Right lobe of liver (tissue), 6 donors: Measurements from ENCODE around the gene H6PD. TPM values are rescaled to one million over a fixed set of nuclear protein-coding genes. Genes with fewer than 3 reads are reported as not detected.

Experiments
- ATAC-seq, 4 donors: fragments of 200-7000 bp; cut with Tn5 transposase; one replicate each; pipeline ENCODE4 v1.9.1; 2020; ENCODE audit warnings: mild to moderate bottlenecking in 4 of 4, moderate library complexity in 4 of 4
- DNase-seq, 3 donors: peaks; one replicate each; pipeline ENCODE4 v3.0.0-alpha.2; 2020
- H3K27ac ChIP-seq, 3 donors: fragments of 200-600 bp; one replicate each; pipeline ENCODE4 v1.8.0; 2022
- H3K27me3 ChIP-seq, 2 donors: fragments of 200-600 bp; one replicate each; pipeline ENCODE4 v1.8.0; 2022
- H3K36me3 ChIP-seq, 4 donors: fragments of 200-600 bp; sonication (generic) in 1 of 4; one replicate each; pipeline versions ENCODE4 v1.5.1 to v1.8.0; 2017 to 2022; ENCODE audit warnings: control low read depth in 1 of 4
- H3K4me1 ChIP-seq, 4 donors: fragments of 200-600 bp; sonication (generic) in 1 of 4; one replicate each; pipeline versions ENCODE4 v1.5.1 to v1.8.0; 2017 to 2022; ENCODE audit warnings: control low read depth in 1 of 4
- H3K4me3 ChIP-seq, 3 donors: fragments of 200-600 bp; one replicate each; pipeline ENCODE4 v1.8.0; 2022
- H3K9me3 ChIP-seq, 4 donors: fragments of 200-600 bp; sonication (generic) in 1 of 4; one replicate each; pipeline versions ENCODE4 v1.5.1 to v1.8.0; 2017 to 2022; ENCODE audit warnings: control low read depth in 1 of 4
- CTCF ChIP-seq, 4 donors: fragments of 200-600 bp in 3 of 4; fragments of 450-650 bp in 1 of 4; IDR thresholded peaks; one replicate each; pipeline versions ENCODE4 v1.5.1 to v1.8.0; 2016 to 2022; ENCODE audit warnings: antibody characterized with exemption in 4 of 4, mild to moderate bottlenecking in 2 of 4
- POLR2A ChIP-seq: fragments of 450-650 bp; IDR thresholded peaks from one replicate; pipeline ENCODE4 v1.6.1; 2017; ENCODE audit warnings: antibody characterized with exemption, mild to moderate bottlenecking
- WGBS: methylation state at CpG from one replicate; pipeline ENCODE4 v1.1.6; 2018; ENCODE audit warnings: low coverage, low lambda C conversion rate; ENCODE audit not compliant: insufficient coverage; ENCODE audit errors: missing lambda C conversion rate; 5-methylcytosine and 5-hydroxymethylcytosine counted together
- intact Hi-C, 2 donors: fragments of 100-400 bp; cut with DNase I; formaldehyde crosslinking; loops; one replicate each; pipeline versions ENCODE4 v1.11.2 to v1.14.1; 2022
- total RNA-seq, 6 experiments: library from RNA; depleted of rRNA in 2 of 6; stranded (reverse); fragments of >200 nt in 2 of 6; fragmentation: NEBNext Ultra II Directional in 3 of 6; extraction: Animal tissue kit (Norgen Biotek cat#: 25700) in 3 of 6; gene quantifications; one replicate each; pipeline versions ENCODE4 v1.1.0 to v1.2.4, GENCODE V29; 2016 to 2023
- donor health status: DM: no; HTN: yes; CAD: no.
- donor health status: DM: no; HTN: no; CAD: no.
- donor health status: DM: no; HTN: no; CAD: no.
- donor health status: DM: no; HTN: yes; CAD: no.
- donor health status: DM: no; HTN: yes; CAD: no.

The H6PD gene
- total RNA-seq, 6 experiments from 2014 or later = 102 to 158 (median 120) TPM

- no peak overlapping the region for H3K27ac ChIP-seq
- H3K4me1 ChIP-seq = peaks cover 0 to 8% (median 0%) of the 10 kb centered on the region in 4 donors
- H3K9me3 ChIP-seq = no peaks in the 10 kb centered on the region
- no peak overlapping the region for H3K4me3 ChIP-seq
- H3K36me3 ChIP-seq = no peaks in the 10 kb centered on the region
- ATAC-seq (peak; percentile 71 to 77 (median 72)), DNase-seq (peak in 1 of 3 donors; percentile 62)
- no peaks in the 10 kb centered on the region for H3K27me3 ChIP-seq
- 45% methylated on average over 10 of the region's 11 CpGs for WGBS
- intact Hi-C loops = no loop called here
- TF ChIP-seq CTCF (IDR thresholded peaks at IDR 0.05) (no peak), POLR2A (no peak)
These were observed 31.0 kb upstream of the H6PD start for GRCh38 chr1:9203511-9203982.

- peak in 1 of 4 donors; percentile 30 for ATAC-seq
These were observed 30.3 kb upstream of the H6PD start for GRCh38 chr1:9204156-9204720.

GRCh38 chr1:9207086-9207485 is 27.5 kb upstream of the H6PD start:
- ATAC-seq (no peak), DNase-seq (no peak)
- peaks cover 0 to 8% (median 0%) of the 10 kb centered on the region in 4 donors for H3K4me1 ChIP-seq
- 73% methylated on average over 5 of the region's 5 CpGs for WGBS
- no peaks in the 10 kb centered on the region for H3K9me3 ChIP-seq
- intact Hi-C loops = no loop called here
- TF ChIP-seq CTCF (IDR thresholded peaks at IDR 0.05) = no peak
- TF ChIP-seq POLR2A = no peak
- no peak overlapping the region for H3K27ac ChIP-seq
- no peak overlapping the region for H3K4me3 ChIP-seq
- H3K27me3 ChIP-seq = no peaks in the 10 kb centered on the region
- no peaks in the 10 kb centered on the region for H3K36me3 ChIP-seq

More at GRCh38 chr1:9204156-9204720, 30.3 kb upstream of the H6PD start:
- DNase-seq = no peak
- Histone ChIP-seq H3K4me1 (peaks cover 0 to 8% (median 0%) of the 10 kb centered on the region in 4 donors), H3K9me3 (no peaks in the 10 kb centered on the region), H3K4me3 (no peak overlapping the region), H3K27ac (no peak overlapping the region), H3K27me3 (no peaks in the 10 kb centered on the region), H3K36me3 (no peaks in the 10 kb centered on the region)
- intact Hi-C loops = no loop called here
- WGBS = 53% methylated on average over 6 of the region's 7 CpGs
- TF ChIP-seq POLR2A (no peak), CTCF (IDR thresholded peaks at IDR 0.05) (no peak)

GRCh38 chr1:9207715-9208114 is 26.9 kb upstream of the H6PD start:
- no peak overlapping the region for H3K27ac ChIP-seq
- H3K4me1 ChIP-seq = peaks cover 0 to 8% (median 0%) of the 10 kb centered on the region in 4 donors
- DNase-seq = no peak
- WGBS = 80% methylated on average over 3 of the region's 5 CpGs
- H3K4me3 ChIP-seq = no peak overlapping the region
- no peaks in the 10 kb centered on the region for H3K36me3 ChIP-seq
- intact Hi-C loops = no loop called here
- TF ChIP-seq CTCF (IDR thresholded peaks at IDR 0.05) (no peak), POLR2A (no peak)
- ATAC-seq = no peak
- H3K9me3 ChIP-seq = no peaks in the 10 kb centered on the region
- H3K27me3 ChIP-seq = no peaks in the 10 kb centered on the region
